Esophagus (tissue), 2 donors: Measurements from ENCODE around the gene MFAP4. TPM values are rescaled to one million over a fixed set of nuclear protein-coding genes. Genes with fewer than 3 reads are reported as not detected.

ENCODE experiments used
- H3K27ac ChIP-seq, 2 donors: one replicate each; pipeline ENCODE4 v1.5.1; 2013; ENCODE audit warnings: low read depth in 2 of 2, mild to moderate bottlenecking in 2 of 2, inconsistent platforms in 1 of 2, low read length in 1 of 2, moderate library complexity in 1 of 2
- H3K27me3 ChIP-seq, 2 donors: one replicate each; pipeline ENCODE4 v1.6.1; 2013; ENCODE audit warnings: low read length in 2 of 2, control low read depth in 1 of 2, mild to moderate bottlenecking in 1 of 2; ENCODE audit not compliant: insufficient read depth in 2 of 2, control insufficient read depth in 1 of 2
- H3K36me3 ChIP-seq, 2 donors: one replicate each; pipeline ENCODE4 v1.6.1; 2013; ENCODE audit warnings: low read length in 1 of 2; ENCODE audit not compliant: control insufficient read depth in 2 of 2, insufficient read depth in 2 of 2
- H3K4me1 ChIP-seq, 2 donors: one replicate each; pipeline ENCODE4 v1.6.1; 2013; ENCODE audit warnings: low read length in 1 of 2; ENCODE audit not compliant: control insufficient read depth in 2 of 2, insufficient read depth in 2 of 2
- H3K4me3 ChIP-seq, 2 donors: one replicate each; pipeline ENCODE4 v1.5.1; 2013; ENCODE audit warnings: low read length in 2 of 2, mild to moderate bottlenecking in 2 of 2, low read depth in 1 of 2, moderate library complexity in 1 of 2
- H3K9me3 ChIP-seq, 2 donors: one replicate each; pipeline ENCODE4 v1.6.1; 2013; ENCODE audit warnings: mild to moderate bottlenecking in 2 of 2, low read depth in 1 of 2, low read length in 1 of 2, moderate library complexity in 1 of 2; ENCODE audit not compliant: control insufficient read depth in 2 of 2, insufficient read depth in 1 of 2
- WGBS, 2 donors: extraction: QIAGEN DNeasy Blood & Tissue Kit; methylation state at CpG; one replicate each; pipeline ENCODE4 v1.1.7; 2013; 5-methylcytosine and 5-hydroxymethylcytosine counted together
- polyA plus RNA-seq, 2 donors: library from polyadenylated mRNA; stranded (reverse); fragments of 200-250 nt; gene quantifications; one replicate each; pipeline ENCODE4 v1.2.3, GENCODE V29; 2013
- donor health status: healthy with polysubstance abuse.
- donor health status: Bipolar disorder and iron deficiency.

Gene MFAP4
- polyA plus RNA-seq, 2 donors: 8.3 to 33.7 TPM

- H3K27ac ChIP-seq: peak overlapping the region in 1 of 2 donors; percentile 48
- H3K4me1 ChIP-seq: no peaks in the 10 kb centered on the region
- 50% methylated on average over 7 of the region's 7 CpGs for WGBS, 2 donors
- H3K27me3 ChIP-seq: no peaks in the 10 kb centered on the region
- no peaks in the 10 kb centered on the region for H3K9me3 ChIP-seq
- H3K4me3 ChIP-seq: no peak overlapping the region
- no peaks in the 10 kb centered on the region for H3K36me3 ChIP-seq
These were observed 31.4 kb upstream of the MFAP4 start for GRCh38 chr17:19418251-19418992.

- H3K36me3 ChIP-seq: no peaks in the 10 kb centered on the region
- no peak overlapping the region for H3K4me3 ChIP-seq
- peak overlapping the region in 1 of 2 donors; percentile 11 for H3K27ac ChIP-seq
- no peaks in the 10 kb centered on the region for H3K27me3 ChIP-seq
- H3K9me3 ChIP-seq: no peaks in the 10 kb centered on the region
- WGBS, 2 donors: 42 to 53% methylated on average over 3 of the region's 3 CpGs
- no peaks in the 10 kb centered on the region for H3K4me1 ChIP-seq
These were observed 30.6 kb upstream of the MFAP4 start for GRCh38 chr17:19417611-19418010.

DNA sequence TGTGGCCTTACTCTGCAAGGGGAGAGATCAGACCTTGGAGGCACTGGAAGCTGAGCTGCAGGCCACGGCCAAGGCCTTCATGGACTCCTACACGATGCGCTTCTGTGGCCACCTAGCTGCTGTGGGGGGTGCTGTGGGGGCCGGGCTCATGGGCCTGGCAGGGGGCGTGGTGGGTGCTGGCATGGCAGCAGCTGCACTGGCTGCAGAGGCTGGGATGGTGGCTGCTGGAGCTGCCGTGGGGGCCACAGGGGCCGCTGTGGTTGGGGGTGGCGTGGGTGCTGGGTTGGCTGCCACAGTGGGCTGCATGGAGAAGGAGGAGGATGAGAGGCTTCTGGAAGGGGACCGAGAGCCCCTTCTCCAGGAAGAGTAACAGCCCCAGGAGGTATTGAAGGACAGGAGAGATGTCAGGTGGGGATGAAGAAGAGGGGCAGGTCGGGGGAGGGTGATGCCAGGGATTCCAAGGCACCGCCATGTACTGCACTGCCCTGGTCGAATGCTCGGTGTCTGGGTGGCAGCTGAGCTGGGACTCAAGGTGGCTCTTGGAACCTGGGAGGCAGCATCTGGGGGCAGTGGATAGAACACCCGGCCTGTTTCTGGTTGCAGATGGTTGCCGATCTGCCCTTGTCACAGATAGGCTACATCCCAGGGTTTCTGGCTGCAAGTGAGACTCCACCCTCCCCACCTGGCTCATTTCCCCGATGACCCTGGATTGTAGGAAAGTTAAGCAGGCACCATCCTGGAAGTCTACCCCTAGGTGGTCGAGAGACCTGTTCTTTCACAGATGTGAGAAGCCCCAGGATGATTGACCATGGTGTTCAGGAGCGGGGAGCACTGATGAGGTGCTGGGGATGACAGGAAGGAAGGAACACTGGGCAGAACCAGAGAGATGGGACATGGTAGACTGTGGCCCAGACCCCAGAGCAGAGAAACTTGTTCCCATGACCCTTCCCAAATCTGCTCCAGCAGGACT is 29.1 kb upstream of the MFAP4 start:
- Histone ChIP-seq H3K4me1 (no peaks in the 10 kb centered on the region), H3K9me3 (no peaks in the 10 kb centered on the region), H3K4me3 (no peak overlapping the region), H3K27me3 (no peaks in the 10 kb centered on the region), H3K27ac (no peak overlapping the region), H3K36me3 (no peaks in the 10 kb centered on the region)
- 92 to 93% methylated on average over 18 of the region's 18 CpGs for WGBS, 2 donors

DNA sequence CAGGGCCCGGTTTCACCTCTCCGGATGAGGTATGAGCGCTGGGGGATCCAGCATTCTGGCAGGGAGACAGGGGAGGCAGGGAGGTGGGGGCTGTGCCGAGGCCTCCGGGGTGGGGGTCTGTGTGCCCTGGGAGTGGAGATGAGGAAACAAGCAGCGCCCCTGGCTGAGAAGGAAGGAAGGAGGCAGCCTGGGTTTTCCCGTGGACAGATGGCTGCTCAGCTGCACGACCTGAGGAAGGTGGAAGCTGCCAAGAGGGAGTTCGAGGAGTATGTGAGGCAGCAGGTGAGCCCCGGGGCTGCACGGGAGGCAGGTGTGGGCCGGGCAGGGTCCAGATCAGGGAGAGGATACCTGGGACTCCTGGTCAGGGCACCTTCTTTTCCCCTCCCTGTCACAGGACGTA is 28.3 kb upstream of the MFAP4 start:
- WGBS, 2 donors: 77 to 84% methylated on average over 13 of the region's 13 CpGs
- no peak overlapping the region for H3K4me3 ChIP-seq
- H3K36me3 ChIP-seq: no peaks in the 10 kb centered on the region
- H3K9me3 ChIP-seq: no peaks in the 10 kb centered on the region
- H3K27me3 ChIP-seq: no peaks in the 10 kb centered on the region
- H3K27ac ChIP-seq: no peak overlapping the region
- no peaks in the 10 kb centered on the region for H3K4me1 ChIP-seq

DNA sequence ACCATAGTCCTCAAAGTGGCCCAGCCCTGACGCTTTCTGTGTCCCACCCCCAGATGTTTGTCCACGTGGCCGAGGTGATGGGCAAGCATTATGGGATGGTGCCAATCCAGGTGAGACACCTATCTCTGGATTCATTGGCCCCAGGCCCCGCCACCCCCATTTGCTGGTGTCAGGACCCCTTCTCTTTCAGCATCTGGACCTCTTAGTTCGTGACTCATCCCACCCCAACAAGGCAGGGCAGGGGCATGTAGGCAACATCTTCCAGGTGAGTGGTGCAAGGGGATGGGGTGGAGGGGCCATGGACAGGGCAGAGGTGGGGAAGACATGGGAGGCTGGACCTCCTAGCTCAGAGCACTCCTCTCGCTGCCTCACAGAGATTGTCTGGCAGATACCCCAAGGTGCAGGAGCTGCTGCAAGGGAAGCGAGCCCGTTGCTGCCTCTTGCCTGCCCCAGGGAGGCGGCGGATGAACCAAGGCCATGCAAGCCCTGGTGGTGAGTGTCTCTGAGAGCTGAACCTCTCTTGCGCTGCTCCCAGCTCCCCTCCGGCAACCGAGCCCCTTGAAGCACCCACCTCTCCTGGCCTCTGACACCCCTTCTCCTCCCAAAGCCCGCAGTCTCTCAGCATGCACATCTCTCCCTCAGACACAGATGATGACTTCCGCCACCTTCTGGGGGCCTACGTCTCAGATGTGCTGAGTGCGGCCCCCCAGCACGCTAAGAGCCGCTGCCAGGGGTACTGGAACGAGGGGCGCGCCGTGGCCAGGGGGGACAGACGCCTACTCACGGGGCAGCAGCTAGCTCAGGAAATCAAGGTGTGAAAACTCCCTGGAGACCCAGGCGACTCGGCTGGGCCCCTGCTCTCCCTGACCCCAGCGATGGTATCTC is 27.6 kb upstream of the MFAP4 start:
- 91 to 93% methylated on average over 26 to 28 of the region's 28 CpGs for WGBS, 2 donors

GRCh38 chr17:19413761-19414160 is 26.8 kb upstream of the MFAP4 start:
- Histone ChIP-seq H3K4me1 (peaks cover 0 to 2% of the 10 kb centered on the region in 2 donors), H3K27ac (no peak overlapping the region), H3K27me3 (no peaks in the 10 kb centered on the region), H3K9me3 (no peaks in the 10 kb centered on the region), H3K36me3 (no peaks in the 10 kb centered on the region), H3K4me3 (no peak overlapping the region)
- 88 to 89% methylated on average over 5 of the region's 5 CpGs for WGBS, 2 donors

More for the DNA sequence above, 27.6 kb upstream of the MFAP4 start:
- Histone ChIP-seq H3K27ac (no peak overlapping the region), H3K36me3 (no peaks in the 10 kb centered on the region), H3K9me3 (no peaks in the 10 kb centered on the region), H3K27me3 (no peaks in the 10 kb centered on the region), H3K4me1 (peaks cover 0 to 2% of the 10 kb centered on the region in 2 donors), H3K4me3 (no peak overlapping the region)

- Histone ChIP-seq H3K4me1 (peaks cover 0 to 2% of the 10 kb centered on the region in 2 donors), H3K27ac (no peak overlapping the region), H3K9me3 (no peaks in the 10 kb centered on the region), H3K36me3 (no peaks in the 10 kb centered on the region), H3K27me3 (no peaks in the 10 kb centered on the region), H3K4me3 (no peak overlapping the region)
- 79 to 84% methylated on average over 9 to 12 of the region's 12 CpGs for WGBS, 2 donors
These were observed 26.0 kb upstream of the MFAP4 start for GRCh38 chr17:19412984-19413383.

DNA sequence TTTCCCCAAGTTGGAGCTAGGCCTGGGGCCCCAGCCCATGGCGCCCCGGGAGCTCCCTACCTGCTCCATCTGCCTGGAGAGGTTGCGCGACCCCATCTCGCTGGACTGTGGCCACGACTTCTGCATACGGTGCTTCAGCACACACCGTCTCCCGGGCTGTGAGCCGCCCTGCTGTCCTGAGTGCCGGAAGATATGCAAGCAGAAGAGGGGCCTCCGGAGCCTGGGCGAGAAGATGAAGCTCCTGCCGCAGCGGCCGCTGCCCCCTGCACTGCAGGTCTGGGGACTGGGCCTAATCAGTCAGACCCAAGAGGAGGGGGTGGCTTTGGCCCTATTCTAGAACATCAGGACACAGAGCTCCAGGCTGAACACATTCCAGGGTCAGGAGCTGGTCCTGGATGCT is 25.5 kb upstream of the MFAP4 start:
- 92 to 96% methylated on average over 16 of the region's 16 CpGs for WGBS, 2 donors
- no peak overlapping the region for H3K27ac ChIP-seq
- H3K9me3 ChIP-seq: peaks cover 0 to 2% of the 10 kb centered on the region in 2 donors
- peaks cover 0 to 2% of the 10 kb centered on the region in 2 donors for H3K4me1 ChIP-seq
- H3K36me3 ChIP-seq: no peaks in the 10 kb centered on the region
- no peaks in the 10 kb centered on the region for H3K27me3 ChIP-seq
- H3K4me3 ChIP-seq: no peak overlapping the region

- H3K4me3 ChIP-seq: no peak overlapping the region
- no peaks in the 10 kb centered on the region for H3K27me3 ChIP-seq
- H3K36me3 ChIP-seq: no peaks in the 10 kb centered on the region
- peaks cover 0 to 2% of the 10 kb centered on the region in 2 donors for H3K9me3 ChIP-seq
- no peak overlapping the region for H3K27ac ChIP-seq
- 75 to 79% methylated on average over 9 of the region's 9 CpGs for WGBS, 2 donors
- H3K4me1 ChIP-seq: peaks cover 0 to 2% of the 10 kb centered on the region in 2 donors
These were observed 24.6 kb upstream of the MFAP4 start for GRCh38 chr17:19411631-19412030.
